HG02642 (cell line): Measurements from ENCODE around the gene RNF39.
"Not testable (repeated sequence)": the region's sequence is repeated elsewhere in the genome, so short reads cannot be mapped to it uniquely, and the experiment has no call there.

ENCODE experiments used
- ATAC-seq: cut with Tn5 transposase; IDR thresholded peaks from one replicate; pipeline ENCODE4 v1.9.1; 2021; ENCODE audit warnings: mild to moderate bottlenecking; ENCODE audit not compliant: unreplicated experiment, poor library complexity

RNF39 gene

GRCh38 chr6:30075094-30075789, at the start of gene RNF39:
Gene RNF39 (minus strand): TSS chr6:30075769. CDS start chr6:30075585, 184 bp downstream.
- ATAC-seq = no peak

GRCh38 chr6:30122515-30122914, 46.9 kb upstream of the RNF39 start:
- ATAC-seq = no peak

- ATAC-seq = no peak
These were observed 46.1 kb upstream of the RNF39 start for GRCh38 chr6:30121446-30122366.

- ATAC-seq = not testable (repeated sequence)
These were observed 43.1 kb upstream of the RNF39 start for GRCh38 chr6:30118691-30119090.

- no peak for ATAC-seq
These were observed 41.2 kb upstream of the RNF39 start for GRCh38 chr6:30116724-30117123.

- no peak for ATAC-seq
These were observed 38.3 kb upstream of the RNF39 start for GRCh38 chr6:30113841-30114240.

GRCh38 chr6:30113003-30113759, 37.6 kb upstream of the RNF39 start, which contains the start of gene TRIM31:
Gene TRIM31 (minus strand): TSS chr6:30113090. CDS start chr6:30112805, 285 bp downstream.
- ATAC-seq = no peak

- ATAC-seq = no peak
These were observed 36.9 kb upstream of the RNF39 start for GRCh38 chr6:30112402-30112994.

- no peak for ATAC-seq
These were observed 35.8 kb upstream of the RNF39 start for GRCh38 chr6:30111266-30111856.

GRCh38 chr6:30104661-30105060, 29.1 kb upstream of the RNF39 start:
- no peak for ATAC-seq

- ATAC-seq = no peak
These were observed 28.3 kb upstream of the RNF39 start for GRCh38 chr6:30103872-30104179.

- ATAC-seq = peak; percentile 56
These were observed 27.7 kb upstream of the RNF39 start for GRCh38 chr6:30102970-30103871.

- no peak for ATAC-seq
These were observed 26.9 kb upstream of the RNF39 start for GRCh38 chr6:30102414-30102969.

GRCh38 chr6:30101444-30102413, 26.2 kb upstream of the RNF39 start:
- peak; percentile 59 for ATAC-seq

GRCh38 chr6:30100585-30101443, 25.2 kb upstream of the RNF39 start:
- ATAC-seq = no peak

- no peak for ATAC-seq
These were observed 24.6 kb upstream of the RNF39 start for GRCh38 chr6:30100154-30100553.
